Kidney epithelial cell (primary cell): ENCODE data around the gene ECE1. TPM values are rescaled to one million over a fixed set of nuclear protein-coding genes. Genes with fewer than 3 reads are reported as not detected.
A peak's percentile ranks its signal among the peaks of the same experiment; 100 is the strongest.

Source experiments
- DNase-seq: peaks from one replicate; pipeline ENCODE4 v3.0.0-alpha.2; 2010; ENCODE audit warnings: low read depth
- H3K27me3 ChIP-seq: 2 replicates; pipeline ENCODE4 v1.6.0; 2011; ENCODE audit warnings: low read length; ENCODE audit not compliant: control insufficient read depth, insufficient read depth
- H3K36me3 ChIP-seq: 2 replicates; pipeline ENCODE4 v1.5.1; 2011; ENCODE audit warnings: low read length; ENCODE audit not compliant: control insufficient read depth, insufficient read depth
- H3K4me3 ChIP-seq: 2 replicates; pipeline ENCODE4 v1.5.1; 2011; ENCODE audit warnings: low read depth, mild to moderate bottlenecking, control low read depth, low read length
- total RNA-seq: library from RNA; depleted of rRNA; stranded (reverse); fragments of >200 nt; gene quantifications from 2 replicates; pipeline ENCODE4 v1.2.3, GENCODE V29; 2015
- TF ChIP-seq, protein P1 (sequence below): IDR thresholded peaks from 2 replicates; pipeline ENCODE4 v1.5.1; 2011; ENCODE audit warnings: mild to moderate bottlenecking, moderate library complexity, low read length, control low read depth, inconsistent platforms; ENCODE audit not compliant: insufficient read depth, poor library complexity, severe bottlenecking

ECE1 gene
- total RNA-seq, 1 donor from 2014 or later, result 181 TPM

DNA sequence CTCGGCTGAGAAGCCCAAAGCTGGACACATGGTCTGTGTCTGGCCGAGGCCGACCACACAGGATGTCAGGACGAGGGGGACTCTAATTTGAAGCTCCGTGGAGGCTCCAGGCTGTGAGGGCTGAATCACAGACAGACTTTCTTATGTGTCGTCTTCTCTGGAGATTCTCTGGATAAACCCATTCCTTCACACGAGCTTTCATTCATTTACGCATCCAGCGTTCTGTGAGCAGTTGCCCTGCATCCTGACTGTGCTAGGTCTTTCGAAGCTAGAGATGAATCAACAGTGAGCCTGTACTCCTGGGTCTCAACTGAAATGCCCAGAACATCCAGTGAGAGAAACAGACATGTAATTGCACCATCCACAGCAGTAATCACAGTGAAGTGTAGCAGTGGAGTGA lies 49.6 kb downstream of the ECE1 start:
- Histone ChIP-seq H3K36me3 (peaks cover 5% of the 10 kb centered on the region), H3K4me3 (no peak overlapping the region), H3K27me3 (no peaks in the 10 kb centered on the region)
- TF ChIP-seq, protein P1, sequence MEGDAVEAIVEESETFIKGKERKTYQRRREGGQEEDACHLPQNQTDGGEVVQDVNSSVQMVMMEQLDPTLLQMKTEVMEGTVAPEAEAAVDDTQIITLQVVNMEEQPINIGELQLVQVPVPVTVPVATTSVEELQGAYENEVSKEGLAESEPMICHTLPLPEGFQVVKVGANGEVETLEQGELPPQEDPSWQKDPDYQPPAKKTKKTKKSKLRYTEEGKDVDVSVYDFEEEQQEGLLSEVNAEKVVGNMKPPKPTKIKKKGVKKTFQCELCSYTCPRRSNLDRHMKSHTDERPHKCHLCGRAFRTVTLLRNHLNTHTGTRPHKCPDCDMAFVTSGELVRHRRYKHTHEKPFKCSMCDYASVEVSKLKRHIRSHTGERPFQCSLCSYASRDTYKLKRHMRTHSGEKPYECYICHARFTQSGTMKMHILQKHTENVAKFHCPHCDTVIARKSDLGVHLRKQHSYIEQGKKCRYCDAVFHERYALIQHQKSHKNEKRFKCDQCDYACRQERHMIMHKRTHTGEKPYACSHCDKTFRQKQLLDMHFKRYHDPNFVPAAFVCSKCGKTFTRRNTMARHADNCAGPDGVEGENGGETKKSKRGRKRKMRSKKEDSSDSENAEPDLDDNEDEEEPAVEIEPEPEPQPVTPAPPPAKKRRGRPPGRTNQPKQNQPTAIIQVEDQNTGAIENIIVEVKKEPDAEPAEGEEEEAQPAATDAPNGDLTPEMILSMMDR, result no peak
- no peak for DNase-seq

DNA sequence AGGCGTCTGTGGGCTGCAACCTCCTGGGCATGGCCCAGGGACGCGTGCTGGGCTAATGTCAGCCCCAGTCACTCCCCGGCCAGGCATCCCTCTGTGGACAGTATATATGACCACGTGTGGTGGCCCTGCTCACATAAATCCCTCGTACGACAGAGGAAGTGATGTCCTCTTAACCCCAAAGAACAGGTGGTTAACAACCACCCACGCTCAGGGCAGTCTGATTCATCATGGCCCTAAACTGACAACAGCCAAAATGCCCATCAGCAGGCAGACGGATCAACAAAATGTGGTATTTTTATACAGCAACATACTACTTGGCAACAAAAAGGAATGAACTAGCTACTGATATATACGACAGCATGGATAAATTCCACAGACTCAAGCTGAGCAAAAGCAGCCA lies 51.0 kb downstream of the ECE1 start:
- peaks cover 5% of the 10 kb centered on the region for H3K36me3 ChIP-seq
- DNase-seq, result peak; percentile 37
- TF ChIP-seq, protein P1, result no peak
- H3K27me3 ChIP-seq, result no peaks in the 10 kb centered on the region
- H3K4me3 ChIP-seq, result no peak overlapping the region

DNA sequence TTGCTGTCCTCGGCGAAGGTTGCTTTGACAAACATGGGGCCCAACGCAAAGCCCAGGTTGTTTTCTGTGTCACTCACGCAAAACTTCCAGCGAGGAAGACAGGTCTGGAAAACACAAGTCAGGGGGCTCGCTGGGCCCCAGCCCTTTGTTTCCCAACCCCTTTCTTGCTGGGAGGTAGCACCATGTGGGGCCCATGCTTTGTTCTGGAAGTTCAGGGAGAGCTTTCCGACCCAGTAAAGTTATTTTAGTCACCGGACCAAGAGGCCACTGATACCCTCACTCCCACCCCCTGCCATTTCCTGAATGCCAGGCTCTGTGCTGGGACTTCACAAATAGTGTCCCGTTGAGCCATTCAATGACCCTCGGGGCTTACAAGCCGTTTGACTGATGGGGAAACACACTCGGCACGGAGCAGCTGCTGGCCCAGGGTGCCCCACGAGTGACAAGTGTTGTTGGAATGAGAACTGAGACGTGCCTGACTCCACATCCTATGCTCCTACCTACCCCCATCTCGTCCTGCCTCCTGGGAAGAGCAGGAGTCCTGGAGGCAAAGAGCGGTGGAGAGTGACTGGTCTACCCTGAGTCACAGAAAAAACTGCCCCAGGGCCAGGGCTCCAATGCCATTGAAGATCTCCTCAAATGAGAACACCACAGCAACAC lies 52.0 kb downstream of the ECE1 start:
- H3K27me3 ChIP-seq, result no peaks in the 10 kb centered on the region
- no peak overlapping the region for H3K4me3 ChIP-seq
- TF ChIP-seq, protein P1, result no peak
- DNase-seq, result peak; percentile 69
- H3K36me3 ChIP-seq, result peaks cover 1% of the 10 kb centered on the region

DNA sequence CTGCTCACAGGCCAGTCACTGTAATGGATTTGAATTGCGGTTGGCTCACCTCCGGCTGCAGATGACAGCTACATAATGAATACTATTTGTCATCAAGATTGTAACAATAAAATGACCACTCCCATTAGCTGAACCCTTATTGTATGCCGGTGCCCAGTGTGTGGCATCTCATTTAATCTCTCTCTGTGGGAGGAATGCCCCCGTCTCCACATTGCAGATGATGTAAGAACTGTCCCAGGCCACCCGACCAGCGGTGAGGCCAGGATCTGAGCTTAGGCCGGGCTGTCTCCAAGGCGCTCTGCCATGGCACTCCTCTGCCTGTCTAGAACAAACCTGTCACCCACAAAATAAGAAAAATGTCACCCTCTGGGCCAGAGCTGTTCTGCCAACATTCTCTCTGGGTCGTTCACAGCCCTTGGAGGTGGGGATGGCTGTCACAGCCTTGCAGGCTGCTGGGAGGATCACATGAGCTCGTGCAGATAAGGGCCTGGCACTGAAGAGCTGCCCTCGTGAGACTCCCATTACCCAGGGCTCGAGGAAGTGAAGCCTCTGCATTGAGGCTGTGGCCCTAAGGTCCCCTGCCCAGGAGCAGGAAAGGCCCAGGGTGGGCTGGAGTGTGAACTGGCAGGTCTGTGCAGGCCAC lies 52.7 kb downstream of the ECE1 start:
- Histone ChIP-seq H3K36me3 (peaks cover 1% of the 10 kb centered on the region), H3K4me3 (no peak overlapping the region), H3K27me3 (no peaks in the 10 kb centered on the region)
- TF ChIP-seq, protein P1, result no peak
- DNase-seq, result no peak

DNA sequence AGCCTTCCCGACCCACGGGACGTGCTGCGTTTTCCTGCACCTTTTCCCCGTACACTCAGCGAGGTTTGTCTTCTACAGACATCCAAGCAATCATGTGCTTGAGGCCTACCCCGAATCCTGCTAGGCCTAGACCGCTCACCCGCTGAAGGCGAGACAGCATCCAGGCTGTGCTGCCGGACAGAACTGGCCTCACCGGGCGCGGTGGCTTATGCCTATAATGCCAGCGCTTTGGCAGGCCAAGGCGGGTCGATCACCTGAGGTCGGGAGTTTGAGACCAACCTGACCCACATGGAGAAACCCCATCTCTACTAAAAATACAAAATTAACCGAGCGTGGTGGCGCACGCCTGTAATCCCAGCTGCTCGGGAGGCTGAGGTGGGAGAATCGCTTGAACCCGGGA lies 54.1 kb downstream of the ECE1 start:
- TF ChIP-seq, protein P1, result no peak
- no peaks in the 10 kb centered on the region for H3K27me3 ChIP-seq
- no peak for DNase-seq
- H3K4me3 ChIP-seq, result no peak overlapping the region
- peaks cover 1% of the 10 kb centered on the region for H3K36me3 ChIP-seq
